HPDE6-E6E7 (cell line): ENCODE results near the gene SYNJ2.

Experiments used
- DNase-seq: peaks from one replicate; pipeline ENCODE4 v3.0.0; 2011; ENCODE audit warnings: missing footprints; ENCODE audit errors: extremely low spot score

The SYNJ2 gene

GRCh38 chr6:158056804-158057203 is 75.1 kb downstream of the SYNJ2 start:
- no peak for DNase-seq

DNA sequence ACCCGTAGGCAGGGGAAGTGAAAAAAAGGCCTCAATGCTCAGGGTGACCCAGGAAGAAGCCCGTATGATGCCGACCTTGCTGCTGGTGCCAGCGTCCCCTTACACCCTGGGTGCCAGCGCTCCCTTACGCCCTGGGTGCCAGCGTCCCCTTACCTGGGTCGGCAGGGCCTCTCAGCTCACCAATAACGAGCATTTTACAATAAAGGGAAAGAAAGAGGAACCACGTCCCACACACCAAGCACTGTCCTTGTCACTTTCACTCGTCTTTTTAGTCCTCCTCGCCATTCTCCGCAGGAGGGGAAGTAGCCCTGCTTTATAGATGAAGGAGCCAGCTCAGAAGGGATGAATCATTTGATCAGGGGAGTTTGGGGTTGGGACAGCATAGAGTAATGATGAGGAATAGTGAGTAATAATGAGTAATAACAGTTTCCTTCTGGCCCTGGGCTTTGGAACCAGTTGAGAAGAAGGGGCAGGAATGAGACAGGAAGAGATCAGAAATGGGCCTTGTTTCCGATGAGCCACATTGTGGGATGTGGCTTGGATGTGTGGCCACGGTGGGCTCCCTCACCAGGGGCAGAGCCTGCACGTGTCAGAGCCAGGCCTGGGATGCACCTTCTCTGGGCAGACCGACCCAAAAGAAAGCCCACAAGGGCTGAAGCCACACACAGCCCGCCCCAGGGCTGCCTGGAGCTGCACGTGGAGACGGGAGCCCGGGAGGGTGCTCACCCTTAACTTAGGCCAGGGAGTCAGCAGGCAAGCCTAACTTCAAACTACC is 75.7 kb downstream of the SYNJ2 start:
- peak; percentile 90 for DNase-seq

GRCh38 chr6:158058171-158058651 is 76.5 kb downstream of the SYNJ2 start:
- no peak for DNase-seq

DNA sequence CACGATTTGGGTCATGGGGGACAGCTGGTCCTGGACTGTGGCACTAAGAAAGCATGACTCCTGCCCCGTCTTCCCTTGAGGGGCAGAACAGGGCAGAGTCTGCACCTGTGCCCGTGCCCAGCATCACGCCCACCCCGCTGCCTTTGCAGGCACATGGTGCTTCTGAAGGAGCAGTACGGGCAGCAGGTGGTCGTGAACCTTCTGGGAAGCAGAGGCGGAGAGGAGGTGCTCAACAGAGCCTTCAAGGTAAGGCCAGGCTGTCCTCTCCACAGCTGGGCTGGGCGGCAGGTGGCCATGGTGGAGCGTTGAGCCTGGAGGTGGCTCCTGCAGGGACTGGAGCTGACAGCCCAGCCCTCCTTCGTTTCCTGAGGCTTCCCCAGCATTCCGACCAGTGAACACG is 77.4 kb downstream of the SYNJ2 start:
- DNase-seq = no peak

GRCh38 chr6:158060455-158061360 is 79.0 kb downstream of the SYNJ2 start:
- peak; percentile 64 for DNase-seq

DNA sequence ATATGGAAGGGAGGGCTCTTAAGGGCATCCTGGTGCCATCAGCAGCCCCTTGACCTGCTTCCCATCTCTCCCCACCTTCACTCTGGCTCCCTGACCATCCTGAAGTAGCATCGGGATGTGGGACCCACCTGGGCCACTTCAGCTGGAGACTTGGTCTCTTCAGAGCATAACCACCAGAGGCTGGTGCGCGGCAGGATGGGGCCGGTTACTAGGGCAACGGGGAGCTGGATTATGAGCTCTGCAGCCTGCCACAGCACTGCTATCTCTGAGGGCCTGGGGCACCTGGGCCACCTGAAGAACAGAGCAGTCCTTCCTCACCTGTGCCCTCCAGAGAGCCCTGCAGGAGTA is 79.7 kb downstream of the SYNJ2 start:
- DNase-seq = no peak

DNA sequence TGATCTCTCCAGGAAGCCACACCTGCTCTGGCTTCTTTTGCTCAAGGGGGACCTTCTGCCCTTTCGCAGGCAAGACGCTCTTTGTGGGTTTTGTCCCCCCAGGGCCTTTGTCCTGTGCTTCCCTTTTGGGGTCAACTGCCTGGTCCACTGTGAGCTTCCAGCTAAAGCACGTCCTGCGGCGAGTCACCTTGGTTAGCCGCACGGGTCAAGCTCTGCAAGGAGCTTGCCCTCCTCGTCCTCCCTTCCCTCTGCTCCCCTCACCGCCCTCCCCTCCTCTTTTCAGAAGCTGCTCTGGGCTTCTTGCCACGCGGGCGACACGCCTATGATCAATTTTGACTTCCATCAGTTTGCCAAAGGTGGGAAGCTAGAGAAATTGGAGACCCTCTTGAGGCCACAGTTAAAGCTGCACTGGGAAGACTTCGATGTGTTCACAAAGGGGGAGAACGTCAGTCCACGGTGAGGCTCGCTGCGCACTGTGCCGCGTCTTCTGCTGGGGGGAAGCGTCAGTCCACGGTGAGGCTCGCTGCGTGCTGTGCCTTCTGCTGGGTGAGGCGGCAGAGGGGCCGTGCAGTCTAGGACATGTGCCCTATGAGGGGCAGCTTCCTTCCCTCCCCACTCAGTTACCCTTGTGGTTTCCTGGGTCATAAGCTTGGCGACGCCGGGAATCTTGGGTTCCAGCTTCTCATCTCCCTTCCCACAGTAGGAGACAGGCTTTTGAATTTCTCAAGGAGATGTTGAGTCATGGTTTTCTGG is 80.2 kb downstream of the SYNJ2 start:
- no peak for DNase-seq

GRCh38 chr6:158063736-158064135 is 82.1 kb downstream of the SYNJ2 start:
- DNase-seq = no peak

GRCh38 chr6:158064725-158065251 is 83.1 kb downstream of the SYNJ2 start:
- no peak for DNase-seq

DNA sequence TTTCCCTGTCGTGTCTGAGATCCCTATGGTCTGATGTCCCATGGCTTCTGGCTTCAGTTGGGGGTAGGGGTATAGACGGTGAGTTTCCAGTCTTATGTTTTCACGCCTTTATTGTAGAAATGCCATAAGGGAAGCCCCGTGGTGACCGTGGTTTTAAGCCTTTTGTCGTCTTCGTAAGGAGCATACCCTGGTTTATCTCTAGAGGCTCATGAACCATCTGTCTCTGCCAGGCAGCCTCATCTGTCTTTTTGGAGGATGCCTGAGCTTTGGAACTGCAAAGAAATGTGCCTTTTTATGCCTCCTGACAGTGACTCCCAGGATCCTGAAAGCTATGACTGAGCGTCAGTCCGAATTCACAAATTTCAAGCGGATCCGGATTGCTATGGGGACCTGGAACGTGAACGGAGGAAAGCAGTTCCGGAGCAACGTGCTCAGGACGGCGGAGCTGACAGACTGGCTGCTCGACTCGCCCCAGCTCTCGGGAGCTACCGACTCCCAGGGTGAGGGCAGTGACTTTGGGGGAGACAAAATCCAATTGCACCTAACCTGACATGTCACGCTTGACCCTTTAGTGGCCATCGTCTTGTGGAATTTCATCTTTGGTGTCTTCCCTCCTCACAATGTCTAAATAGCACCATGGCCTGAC is 84.6 kb downstream of the SYNJ2 start:
- DNase-seq = no peak

- DNase-seq = no peak
These were observed 85.9 kb downstream of the SYNJ2 start for GRCh38 chr6:158067436-158068015.

DNA sequence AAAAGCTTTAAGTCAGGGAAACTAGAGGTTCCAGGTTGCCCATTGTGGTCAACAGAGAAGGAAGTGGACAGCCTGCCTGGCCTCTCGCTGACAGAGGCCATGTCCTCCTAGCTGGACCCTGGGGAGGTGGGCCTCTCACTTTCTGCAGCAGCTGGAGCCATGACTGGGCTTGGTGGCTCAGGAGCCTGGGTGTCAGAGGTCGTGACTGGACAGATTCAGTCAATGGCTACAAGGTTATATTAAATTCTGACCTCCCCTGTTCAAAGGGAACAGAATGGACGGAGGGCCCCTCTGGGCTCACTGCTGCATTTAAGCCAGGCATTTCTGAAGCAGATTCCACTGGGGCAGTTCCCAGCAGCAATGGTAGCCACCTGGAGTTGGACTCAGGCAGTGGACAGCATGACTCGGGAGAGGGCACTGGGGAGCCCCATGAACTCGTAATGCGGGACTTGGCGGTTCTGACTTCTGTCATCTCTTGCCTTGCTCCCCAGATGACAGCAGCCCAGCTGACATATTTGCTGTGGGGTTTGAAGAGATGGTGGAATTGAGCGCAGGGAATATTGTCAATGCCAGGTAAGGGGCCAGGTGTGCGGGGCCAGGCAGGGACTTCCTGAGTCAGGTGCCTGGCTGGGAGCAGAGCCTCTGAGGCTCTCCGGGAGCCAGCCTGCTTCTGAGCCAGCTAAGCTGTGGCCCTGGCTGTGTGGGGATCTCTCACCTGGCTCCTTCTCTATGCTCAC is 86.7 kb downstream of the SYNJ2 start:
- DNase-seq = no peak

- DNase-seq = peak; percentile 97
These were observed 87.5 kb downstream of the SYNJ2 start for GRCh38 chr6:158068893-158069799.

- DNase-seq = no peak
These were observed 88.1 kb downstream of the SYNJ2 start for GRCh38 chr6:158069800-158070195.

DNA sequence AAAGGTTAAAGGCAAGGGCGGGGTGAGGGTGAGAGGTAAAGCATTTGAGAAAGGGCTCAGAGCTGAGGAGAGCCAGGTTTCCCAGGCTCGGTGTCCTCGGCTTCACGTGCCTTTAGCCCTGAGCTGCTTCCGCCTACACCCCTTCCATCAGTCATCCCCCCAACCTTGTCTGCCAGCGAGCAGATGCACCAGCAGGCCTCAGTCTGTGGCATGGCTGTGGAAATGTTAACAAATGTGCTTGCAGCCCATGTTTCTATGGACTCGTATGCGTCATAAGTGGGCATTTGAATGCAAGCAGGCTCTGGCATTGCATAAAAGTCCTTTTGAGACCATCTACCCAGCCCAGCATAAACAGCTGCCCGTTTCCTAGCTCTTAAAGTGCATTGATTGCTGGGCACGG is 88.8 kb downstream of the SYNJ2 start:
- no peak for DNase-seq

GRCh38 chr6:158071121-158072082 is 89.7 kb downstream of the SYNJ2 start:
- no peak for DNase-seq

- peak; percentile 53 for DNase-seq
These were observed 90.5 kb downstream of the SYNJ2 start for GRCh38 chr6:158072083-158072721.

- no peak for DNase-seq
These were observed 92.1 kb downstream of the SYNJ2 start for GRCh38 chr6:158073776-158074175.
